Stomach (tissue), 4 donors: ENCODE results near the gene KCNN3.

Experiments used
- CTCF ChIP-seq, 7 experiments: fragments of 450-650 bp in 4 of 7; fragments of 200-600 bp in 3 of 7; sonication (generic) in 3 of 7; IDR thresholded peaks; one replicate each; pipeline ENCODE4 v1.5.1; 2016 to 2019; ENCODE audit warnings: antibody characterized with exemption in 7 of 7, control low read depth in 2 of 7, mild to moderate bottlenecking in 1 of 7
- EP300 ChIP-seq: sonication (generic); formaldehyde crosslinking; IDR thresholded peaks from one replicate; pipeline ENCODE4 v1.6.1; 2017; ENCODE audit warnings: antibody characterized with exemption

- TF ChIP-seq CTCF (IDR thresholded peaks at IDR 0.05) (no peak), EP300 (no peak)
These were observed 10.8 kb downstream of the KCNN3 start for GRCh38 chr1:154859151-154859785.
